Adrenal gland (tissue), 12 donors: ENCODE measurements around the gene SNAPC3. TPM values are rescaled to one million over a fixed set of nuclear protein-coding genes. Genes with fewer than 3 reads are reported as not detected.

ENCODE experiments used
- DNase-seq, 7 donors: peaks; one replicate each; pipeline ENCODE4 v3.0.0-alpha.2; 2019 to 2020
- H3K27ac ChIP-seq, 5 donors: fragments of 200-600 bp; sonication (generic) in 4 of 5; 1 replicate in 3 of 5; 2 replicates in 2 of 5; pipeline versions ENCODE4 v1.5.1 to v1.8.0; 2016 to 2020; ENCODE audit warnings: mild to moderate bottlenecking in 1 of 5
- H3K27me3 ChIP-seq: fragments of 200-600 bp; 2 replicates; pipeline ENCODE4 v1.8.0; 2021
- H3K36me3 ChIP-seq, 2 donors: fragments of 200-600 bp; replicated peaks in 1 of 2; 1 replicate in 1 of 2; 2 replicates in 1 of 2; pipeline versions ENCODE4 v1.5.1 to v1.8.0; 2018 to 2022
- H3K4me1 ChIP-seq, 2 donors: fragments of 200-600 bp; replicated peaks in 1 of 2; 1 replicate in 1 of 2; 2 replicates in 1 of 2; pipeline versions ENCODE4 v1.5.1 to v1.8.0; 2018 to 2021
- H3K4me3 ChIP-seq, 4 donors: fragments of 200-600 bp; sonication (generic) in 3 of 4; one replicate each; pipeline ENCODE4 v1.5.1; 2016 to 2018
- H3K9me3 ChIP-seq, 3 donors: fragments of 200-600 bp; sonication (generic) in 1 of 3; replicated peaks in 1 of 3; 1 replicate in 2 of 3; 2 replicates in 1 of 3; pipeline versions ENCODE4 v1.5.1 to v1.8.0; 2016 to 2021
- CTCF ChIP-seq, 6 experiments: fragments of 450-650 bp in 4 of 6; fragments of 200-600 bp in 2 of 6; sonication (generic) in 1 of 6; IDR thresholded peaks; 1 replicate in 5 of 6; 2 replicates in 1 of 6; pipeline versions ENCODE4 v1.5.1 to v1.8.0; 2016 to 2021; ENCODE audit warnings: antibody characterized with exemption in 6 of 6, mild to moderate bottlenecking in 2 of 6, moderate library complexity in 1 of 6
- POLR2A ChIP-seq, 2 donors: fragments of 450-650 bp; IDR thresholded peaks; one replicate each; pipeline ENCODE4 v1.6.1; 2017; ENCODE audit warnings: antibody characterized with exemption in 2 of 2, mild to moderate bottlenecking in 2 of 2, moderate library complexity in 1 of 2
- WGBS, 4 donors: extraction: QIAGEN DNeasy Blood & Tissue Kit in 2 of 4; methylation state at CpG; one replicate each; pipeline versions ENCODE4 v1.1.5 to v1.1.7; 2013 to 2017; 5-methylcytosine and 5-hydroxymethylcytosine counted together
- intact Hi-C, 2 donors: fragments of 100-400 bp; cut with DNase I; formaldehyde crosslinking; loops; one replicate each; pipeline versions ENCODE4 v1.14.1 to v1.15.0; 2022 to 2023
- polyA plus RNA-seq, 3 donors: library from polyadenylated mRNA; stranded (reverse); fragments of 200-250 nt in 2 of 3; fragments of 350-450 nt in 1 of 3; fragmentation: Illumina TruSeq in 1 of 3; extraction: RNeasy Lipid Tissue Mini Kit (QIAGEN cat#74804) in 1 of 3; gene quantifications; one replicate each; pipeline ENCODE4 v1.2.3, GENCODE V29; 2013 to 2014
- total RNA-seq, 9 donors: library from RNA; depleted of rRNA in 4 of 9; stranded (reverse); fragments of >200 nt in 4 of 9; fragments of 120-200 nt in 1 of 9; fragmentation: NEBNext Ultra II Directional in 1 of 9; extraction: Animal tissue kit (Norgen Biotek cat#: 25700) in 1 of 9; gene quantifications; one replicate each; pipeline versions ENCODE4 v1.1.0 to v1.2.4, GENCODE V29; 2013 to 2023
- donor health status: healthy with polysubstance abuse.
- donor health status: Bipolar disorder and iron deficiency.
- donor health status: DM: yes; HTN: yes; CAD: no.
- donor health status: DM: no; HTN: no; CAD: no.
- donor health status: DM: no; HTN: no; CAD: no.
- donor health status: DM: yes; HTN: yes; CAD: no.

The SNAPC3 gene
- total and polyA plus RNA-seq, 12 donors: 9.8 to 62.2 (median 41.1) TPM

GRCh38 chr9:15386465-15386864 lies 36.2 kb upstream of the SNAPC3 start:
- no peak for TF ChIP-seq POLR2A (IDR thresholded peaks at IDR 0.05)
- TF ChIP-seq CTCF (IDR thresholded peaks at IDR 0.05): no peak
- H3K9me3 ChIP-seq: no peaks in the 10 kb centered on the region
- intact Hi-C loops: no loop called here
- H3K36me3 ChIP-seq: no peaks in the 10 kb centered on the region
- H3K27me3 ChIP-seq: no peaks in the 10 kb centered on the region
- no peak for DNase-seq
- no peak overlapping the region for H3K4me3 ChIP-seq
- H3K27ac ChIP-seq: no peak overlapping the region
- WGBS, 4 donors: 76 to 94% (median 83%) methylated on average over 3 to 6 of the region's 6 CpGs
- H3K4me1 ChIP-seq: no peaks in the 10 kb centered on the region

- H3K27ac ChIP-seq: no peak overlapping the region
Observed at GRCh38 chr9:15389173-15389572, 33.5 kb upstream of the SNAPC3 start.

GRCh38 chr9:15389631-15390030 lies 33.0 kb upstream of the SNAPC3 start:
- DNase-seq: no peak
- no peak overlapping the region for H3K27ac ChIP-seq
- no peaks in the 10 kb centered on the region for H3K36me3 ChIP-seq
- 91 to 97% (median 94%) methylated on average over 4 of the region's 4 CpGs for WGBS, 4 donors
- no peaks in the 10 kb centered on the region for H3K4me1 ChIP-seq
- no peak overlapping the region for H3K4me3 ChIP-seq
- intact Hi-C loops: no loop called here
- no peaks in the 10 kb centered on the region for H3K9me3 ChIP-seq
- no peaks in the 10 kb centered on the region for H3K27me3 ChIP-seq
- TF ChIP-seq CTCF (IDR thresholded peaks at IDR 0.05) (no peak), POLR2A (IDR thresholded peaks at IDR 0.05) (no peak)

More at GRCh38 chr9:15389173-15389572, 33.5 kb upstream of the SNAPC3 start:
- H3K4me1 ChIP-seq: no peaks in the 10 kb centered on the region
- DNase-seq: no peak
- no peaks in the 10 kb centered on the region for H3K27me3 ChIP-seq
- H3K9me3 ChIP-seq: no peaks in the 10 kb centered on the region
- no peaks in the 10 kb centered on the region for H3K36me3 ChIP-seq
- TF ChIP-seq CTCF (IDR thresholded peaks at IDR 0.05) (no peak), POLR2A (IDR thresholded peaks at IDR 0.05) (no peak)
- intact Hi-C loops: no loop called here
- H3K4me3 ChIP-seq: no peak overlapping the region

- intact Hi-C loops: no loop called here
- no peaks in the 10 kb centered on the region for H3K27me3 ChIP-seq
- H3K27ac ChIP-seq: no peak overlapping the region
- no peak overlapping the region for H3K4me3 ChIP-seq
- no peaks in the 10 kb centered on the region for H3K4me1 ChIP-seq
- 92 to 100% (median 96%) methylated on average over 2 of the region's 2 CpGs for WGBS, 4 donors
- DNase-seq: no peak
- no peaks in the 10 kb centered on the region for H3K36me3 ChIP-seq
- no peaks in the 10 kb centered on the region for H3K9me3 ChIP-seq
- no peak for TF ChIP-seq CTCF (IDR thresholded peaks at IDR 0.05)
- no peak for TF ChIP-seq POLR2A (IDR thresholded peaks at IDR 0.05)
Observed at GRCh38 chr9:15390201-15390600, 32.5 kb upstream of the SNAPC3 start.
